ENCODE results near the gene RBBP7. TPM values are rescaled to one million over a fixed set of nuclear protein-coding genes. Genes with fewer than 3 reads are reported as not detected.

The RBBP7 gene
- total and polyA plus RNA-seq, 10 of the 15 experiments (the other 5 are each of a cell fraction or from before 2014, with no cell fraction given): 95.3 to 277 (median 194) TPM

GRCh38 chrX:16852617-16853179, 17.5 kb downstream of the RBBP7 start:
- no peak for DNase-seq (ENCODE audit: low read depth, low spot score)
- BruUV-seq (replicated peaks): TSS peak; percentile 37
- CTCF ChIA-PET: interaction anchor here (1.2 to 2.8 kb wide), 3 partner anchors 28 to 40 kb away, joined by 3 to 16 read pairs (median 5); no protein-coding TSS in a partner anchor

GRCh38 chrX:16851827-16852226, 18.3 kb downstream of the RBBP7 start:
- BruUV-seq (replicated peaks): no TSS peak
- Histone ChIP-seq H3K4me2 (ENCODE audit: control insufficient read depth, insufficient read depth) (no peak overlapping the region), H3K27ac (ENCODE audit: control insufficient read depth, insufficient read depth) (no peak overlapping the region), H3K79me2 (ENCODE audit: control insufficient read depth, insufficient read depth, low read length) (no peaks in the 10 kb centered on the region; the same call in 1 of the 2 replicates), H2AFZ (ENCODE audit: control insufficient read depth, low read depth, low read length) (no peak overlapping the region), H3K36me3 (ENCODE audit: control insufficient read depth in 2 of 2, insufficient read depth in 2 of 2, low read length in 1 of 2) (peaks cover 0 to 6% of the 10 kb centered on the region in 2 experiments), H3K9ac (ENCODE audit: control insufficient read depth, insufficient read depth, low read length) (no peak overlapping the region), H3K27me3 (replicated peaks in 1 of 2; ENCODE audit: control insufficient read depth in 2 of 2, insufficient read depth in 2 of 2, low read length in 1 of 2) (no peaks in the 10 kb centered on the region), H4K20me1 (ENCODE audit: control insufficient read depth, insufficient read depth) (no peaks in the 10 kb centered on the region), H3K9me3 (replicated peaks; ENCODE audit: control insufficient read depth, insufficient read depth, low read length) (no peaks in the 10 kb centered on the region; the same call in 2 of the 3 replicates), H3K4me3 (no peak overlapping the region), H3K4me1 (ENCODE audit: control insufficient read depth, insufficient read depth, low read length) (no peaks in the 10 kb centered on the region)
- ATAC-seq: peak; percentile 59
- CTCF ChIA-PET: interaction anchor here (1.2 to 2.8 kb wide), 3 partner anchors 29 to 41 kb away, joined by 3 to 16 read pairs (median 5); no protein-coding TSS in a partner anchor
- SMC1A ChIA-PET (ENCODE audit: uncharacterized antibody, unreplicated experiment): interaction anchor here (1.0 kb wide), 1 partner anchor 20 kb away, joined by 4 read pairs; no protein-coding TSS in a partner anchor
- WGBS (ENCODE audit: insufficient coverage, insufficient replicate concordance, low lambda C conversion rate, missing lambda C conversion rate): 52% methylated on average over 3 of the region's 3 CpGs
- TF ChIP-seq ZBTB33 (IDR thresholded peaks at IDR 0.05) (no peak), NFYA (IDR thresholded peaks at IDR 0.05; ENCODE audit: borderline replicate concordance, low read depth, low read length) (no peak), RELA (IDR thresholded peaks at IDR 0.05; ENCODE audit: borderline replicate concordance, partially characterized antibody) (no peak), ZNF24 (IDR thresholded peaks at IDR 0.05) (no peak), SMAD1 (IDR thresholded peaks at IDR 0.05; ENCODE audit: low read depth, partially characterized antibody) (no peak), JUNB (IDR thresholded peaks at IDR 0.05) (peak; percentile 28; the same call in 1 of the 2 replicates), PBX3 (IDR thresholded peaks at IDR 0.05; ENCODE audit: insufficient replicate concordance, low read depth, low read length) (no peak)
- no peak for FAIRE-seq
- intact Hi-C loops (cut with micrococcal nuclease; ENCODE audit: unreplicated experiment): no loop called here
- in situ Hi-C loops (cut with MboI): no loop called here
- RAD21 ChIA-PET (ENCODE audit: unreplicated experiment): interaction anchor here (1.3 kb wide), 1 partner anchor 32 kb away, joined by 4 read pairs; no protein-coding TSS in a partner anchor
- POLR2A ChIA-PET: no interaction called here
- no peak for DNase-seq (ENCODE audit: low read depth, low spot score)

More at GRCh38 chrX:16852617-16853179, 17.5 kb downstream of the RBBP7 start:
- Histone ChIP-seq H2AFZ (ENCODE audit: control insufficient read depth, low read depth, low read length) (no peak overlapping the region), H3K27me3 (replicated peaks in 1 of 2; ENCODE audit: control insufficient read depth in 2 of 2, insufficient read depth in 2 of 2, low read length in 1 of 2) (no peaks in the 10 kb centered on the region), H3K4me1 (ENCODE audit: control insufficient read depth, insufficient read depth, low read length) (no peaks in the 10 kb centered on the region), H3K79me2 (ENCODE audit: control insufficient read depth, insufficient read depth, low read length) (no peaks in the 10 kb centered on the region; the same call in none of the 2 replicates), H4K20me1 (ENCODE audit: control insufficient read depth, insufficient read depth) (no peaks in the 10 kb centered on the region), H3K4me3 (no peak overlapping the region), H3K9me3 (replicated peaks; ENCODE audit: control insufficient read depth, insufficient read depth, low read length) (no peaks in the 10 kb centered on the region; the same call in 1 of the 3 replicates), H3K9ac (ENCODE audit: control insufficient read depth, insufficient read depth, low read length) (no peak overlapping the region), H3K27ac (ENCODE audit: control insufficient read depth, insufficient read depth) (no peak overlapping the region), H3K36me3 (ENCODE audit: control insufficient read depth in 2 of 2, insufficient read depth in 2 of 2, low read length in 1 of 2) (peaks cover 4 to 6% of the 10 kb centered on the region in 2 experiments), H3K4me2 (ENCODE audit: control insufficient read depth, insufficient read depth) (no peak overlapping the region)
- POLR2A ChIA-PET: no interaction called here
- SMC1A ChIA-PET (ENCODE audit: uncharacterized antibody, unreplicated experiment): interaction anchor here (1.0 to 1.1 kb wide), 2 partner anchors 27 to 30 kb away, joined by 3 to 5 read pairs; no protein-coding TSS in a partner anchor
- ATAC-seq (peak; percentile 60), FAIRE-seq (no peak)
- intact Hi-C loops (cut with micrococcal nuclease; ENCODE audit: unreplicated experiment) (no loop called here), in situ Hi-C loops (cut with MboI) (no loop called here)
- WGBS (ENCODE audit: insufficient coverage, insufficient replicate concordance, low lambda C conversion rate, missing lambda C conversion rate): 79% methylated on average over 12 of the region's 12 CpGs
- RAD21 ChIA-PET (ENCODE audit: unreplicated experiment): interaction anchor here (0.6 to 1.3 kb wide), 3 partner anchors 30 to 194 kb away, joined by 3 to 5 read pairs (median 4); no protein-coding TSS in a partner anchor
- TF ChIP-seq CBX3 (IDR thresholded peaks at IDR 0.05; ENCODE audit: borderline replicate concordance, low read depth) (no peak), PML (IDR thresholded peaks at IDR 0.05; ENCODE audit: low read length) (no peak), JUNB (IDR thresholded peaks at IDR 0.05) (peak; percentile 22; the same call in 1 of the 2 replicates)

Measured in GM12878 (cell line).